Measurements from ENCODE around the gene GATA5.

GRCh38 chr20:62482146-62482809 lies 6.5 kb upstream of the GATA5 start:
- TF ChIP-seq CTCF (IDR thresholded peaks at IDR 0.05): no peak
- TF ChIP-seq POLR2A (IDR thresholded peaks at IDR 0.05): no peak

All from uterus (tissue), 2 donors.